Skeletal muscle cell (primary cell): ENCODE results near the gene PSMB9.
"Not testable (repeated sequence)": the region's sequence is repeated elsewhere in the genome, so short reads cannot be mapped to it uniquely, and the experiment has no call there.

Source experiments
- DNase-seq: peaks from one replicate; pipeline ENCODE4 v3.0.0-alpha.2; 2010; ENCODE audit warnings: low read depth
- H3K4me3 ChIP-seq: 2 replicates; pipeline ENCODE4 v1.5.1; 2011; ENCODE audit warnings: low read depth, mild to moderate bottlenecking, control low read depth, low read length, moderate library complexity

The PSMB9 gene

GRCh38 chr6:32853541-32854375 is at the start of gene PSMB9, which contains the start of gene TAP1:
Gene PSMB9 (plus strand): TSS chr6:32854192. CDS start chr6:32854230, 38 bp downstream.
Gene TAP1 (minus strand): TSS chr6:32853704. CDS start chr6:32853636, 68 bp downstream.
- DNase-seq, result peak; percentile 65
- peak within 1 kb of the TSS; percentile 88 for H3K4me3 ChIP-seq

- H3K4me3 ChIP-seq, DNase-seq: not testable (repeated sequence)
These were observed 48.6 kb upstream of the PSMB9 start for GRCh38 chr6:32805404-32805803.

- no peak for DNase-seq
- H3K4me3 ChIP-seq, result no peak overlapping the region
These were observed 46.9 kb upstream of the PSMB9 start for GRCh38 chr6:32807020-32807580.

- H3K4me3 ChIP-seq, result no peak overlapping the region
- DNase-seq, result no peak
These were observed 44.8 kb upstream of the PSMB9 start for GRCh38 chr6:32809171-32809570.

- no peak overlapping the region for H3K4me3 ChIP-seq
- no peak for DNase-seq
These were observed 39.8 kb upstream of the PSMB9 start for GRCh38 chr6:32814145-32814544.

- peak; percentile 62 for DNase-seq
- no peak overlapping the region for H3K4me3 ChIP-seq
These were observed 38.9 kb upstream of the PSMB9 start for GRCh38 chr6:32815115-32815514.

GRCh38 chr6:32815996-32816395 is 38.0 kb upstream of the PSMB9 start:
- no peak for DNase-seq
- H3K4me3 ChIP-seq, result no peak overlapping the region

GRCh38 chr6:32816746-32817204 is 37.2 kb upstream of the PSMB9 start, which contains the start of gene HLA-DOB:
Gene HLA-DOB (minus strand): TSS chr6:32817002. CDS start chr6:32816951, 51 bp downstream.
- no peak for DNase-seq
- H3K4me3 ChIP-seq, result no peak within 1 kb of the TSS

- no peak overlapping the region for H3K4me3 ChIP-seq
- no peak for DNase-seq
These were observed 35.1 kb upstream of the PSMB9 start for GRCh38 chr6:32818867-32819266.

- peak; percentile 80 for DNase-seq
- H3K4me3 ChIP-seq, result no peak overlapping the region
These were observed 34.3 kb upstream of the PSMB9 start for GRCh38 chr6:32819729-32820128.

GRCh38 chr6:32825966-32826365 is 28.0 kb upstream of the PSMB9 start:
- no peak overlapping the region for H3K4me3 ChIP-seq
- no peak for DNase-seq

- no peak for DNase-seq
- no peak overlapping the region for H3K4me3 ChIP-seq
These were observed 27.0 kb upstream of the PSMB9 start for GRCh38 chr6:32827025-32827424.

- no peak for DNase-seq
- no peak overlapping the region for H3K4me3 ChIP-seq
These were observed 24.5 kb upstream of the PSMB9 start for GRCh38 chr6:32829495-32829894.

- H3K4me3 ChIP-seq, result no peak overlapping the region
- no peak for DNase-seq
These were observed 24.0 kb upstream of the PSMB9 start for GRCh38 chr6:32830017-32830416.

GRCh38 chr6:32830936-32831335 is 23.1 kb upstream of the PSMB9 start:
- H3K4me3 ChIP-seq, result no peak overlapping the region
- DNase-seq, result no peak

GRCh38 chr6:32832535-32832934 is 21.5 kb upstream of the PSMB9 start:
- no peak overlapping the region for H3K4me3 ChIP-seq
- no peak for DNase-seq

- no peak overlapping the region for H3K4me3 ChIP-seq
These were observed 20.3 kb upstream of the PSMB9 start for GRCh38 chr6:32833664-32834063.

GRCh38 chr6:32835167-32835893 is 18.7 kb upstream of the PSMB9 start:
- no peak overlapping the region for H3K4me3 ChIP-seq
- DNase-seq, result no peak

More at GRCh38 chr6:32833664-32834063, 20.3 kb upstream of the PSMB9 start:
- DNase-seq, result no peak

- H3K4me3 ChIP-seq, result no peak overlapping the region
- DNase-seq, result no peak
These were observed 17.1 kb upstream of the PSMB9 start for GRCh38 chr6:32836873-32837272.

GRCh38 chr6:32837651-32838113 is 16.3 kb upstream of the PSMB9 start:
- no peak for DNase-seq
- peak overlapping the region; percentile 69 for H3K4me3 ChIP-seq
